ENCODE measurements around the gene KDSR.

KDSR gene

GRCh38 chr18:63367053-63367953 lies at the start of gene KDSR:
Gene KDSR (minus strand): TSS chr18:63367206. CDS start chr18:63367118, 88 bp downstream.
- H3K9ac ChIP-seq (ENCODE audit: low read length): peak within 1 kb of the TSS; percentile 95
- peaks cover 5% of the 10 kb centered on the region for H3K36me3 ChIP-seq (ENCODE audit: control insufficient read depth, insufficient read depth, low read length, severe bottlenecking)
- peak; percentile 99 for DNase-seq (ENCODE audit: low read depth)
- H3K9me3 ChIP-seq (ENCODE audit: control insufficient read depth, low read length): no peaks in the 10 kb centered on the region
- peak within 1 kb of the TSS; percentile 99 for H3K4me3 ChIP-seq (ENCODE audit: low read length)
- no peaks in the 10 kb centered on the region for H3K27me3 ChIP-seq (replicated peaks; ENCODE audit: control insufficient read depth, insufficient read depth, low read length)
- peaks cover 24% of the 10 kb centered on the region for H3K4me1 ChIP-seq (ENCODE audit: control insufficient read depth, insufficient read depth, low read length)

DNA sequence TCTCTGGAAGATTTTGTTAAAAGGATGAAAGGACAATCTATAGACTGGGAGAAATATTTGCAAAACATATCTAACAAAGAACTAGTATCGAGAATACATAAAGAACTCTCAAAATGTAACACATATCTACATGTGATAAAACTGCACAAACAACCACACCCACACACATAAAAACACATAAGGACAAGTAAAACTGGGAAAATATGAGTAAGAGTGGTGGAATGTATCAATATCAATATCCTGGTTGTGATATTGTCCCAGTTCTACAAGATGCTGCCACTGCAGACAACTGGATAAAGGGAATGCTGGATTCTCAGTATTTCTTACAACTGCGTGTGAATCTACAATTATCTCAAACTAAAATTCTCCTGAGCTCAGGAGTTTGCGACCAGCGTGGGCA lies 45.9 kb upstream of the KDSR start:
- no peaks in the 10 kb centered on the region for H3K27me3 ChIP-seq (replicated peaks; ENCODE audit: control insufficient read depth, insufficient read depth, low read length)
- no peak for DNase-seq (ENCODE audit: low read depth)
- no peak overlapping the region for H3K4me3 ChIP-seq (ENCODE audit: low read length)
- no peak overlapping the region for H3K9ac ChIP-seq (ENCODE audit: low read length)
- H3K9me3 ChIP-seq (ENCODE audit: control insufficient read depth, low read length): no peaks in the 10 kb centered on the region
- H3K36me3 ChIP-seq (ENCODE audit: control insufficient read depth, insufficient read depth, low read length, severe bottlenecking): peaks cover 68% of the 10 kb centered on the region
- H3K4me1 ChIP-seq (ENCODE audit: control insufficient read depth, insufficient read depth, low read length): peaks cover 5% of the 10 kb centered on the region

GRCh38 chr18:63410792-63411191 lies 43.8 kb upstream of the KDSR start:
- H3K36me3 ChIP-seq (ENCODE audit: control insufficient read depth, insufficient read depth, low read length, severe bottlenecking): peaks cover 72% of the 10 kb centered on the region
- DNase-seq (ENCODE audit: low read depth): peak; percentile 37
- peaks cover 19% of the 10 kb centered on the region for H3K4me1 ChIP-seq (ENCODE audit: control insufficient read depth, insufficient read depth, low read length)

DNA sequence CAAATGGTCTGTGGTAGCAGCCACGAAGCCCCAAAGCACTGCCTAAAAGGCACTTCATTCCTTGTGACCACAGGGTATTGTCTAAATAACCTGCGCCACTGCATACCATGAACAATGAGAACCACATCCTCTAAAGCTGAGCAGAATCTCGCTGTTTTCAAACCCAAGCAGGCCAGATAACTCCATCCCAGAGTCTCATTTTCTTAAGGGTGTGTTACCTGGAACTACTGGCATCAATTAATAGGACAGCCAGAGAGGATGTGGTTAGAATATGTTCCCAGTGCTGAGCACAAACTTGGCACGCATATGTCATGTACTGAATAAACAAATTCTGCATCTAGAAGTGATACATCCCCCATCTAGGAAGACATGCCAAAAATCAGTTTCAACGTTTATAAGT lies 42.3 kb upstream of the KDSR start:
- DNase-seq (ENCODE audit: low read depth): no peak
- Histone ChIP-seq H3K4me3 (ENCODE audit: low read length) (no peak overlapping the region), H3K36me3 (ENCODE audit: control insufficient read depth, insufficient read depth, low read length, severe bottlenecking) (peaks cover 64% of the 10 kb centered on the region)

More at GRCh38 chr18:63410792-63411191, 43.8 kb upstream of the KDSR start:
- no peaks in the 10 kb centered on the region for H3K9me3 ChIP-seq (ENCODE audit: control insufficient read depth, low read length)
- H3K9ac ChIP-seq (ENCODE audit: low read length): no peak overlapping the region
- no peaks in the 10 kb centered on the region for H3K27me3 ChIP-seq (replicated peaks; ENCODE audit: control insufficient read depth, insufficient read depth, low read length)
- no peak overlapping the region for H3K4me3 ChIP-seq (ENCODE audit: low read length)

DNA sequence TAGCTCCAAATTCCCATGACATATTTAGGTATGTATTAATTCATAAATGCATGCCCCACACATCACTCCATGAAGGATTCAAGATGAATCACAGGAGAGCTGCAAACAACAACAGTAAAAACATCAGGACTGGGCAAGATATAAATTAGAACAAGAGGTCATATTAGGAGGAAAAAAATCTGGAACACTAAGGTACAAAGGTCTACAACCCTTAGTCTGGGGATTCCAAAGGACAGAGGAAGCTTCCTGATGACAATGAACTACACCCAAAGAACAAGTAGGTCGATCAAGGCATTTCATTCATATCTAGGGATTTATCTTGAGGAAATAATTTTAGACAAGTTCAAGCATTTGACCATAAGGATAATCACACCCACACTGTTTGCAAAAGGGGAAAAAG lies 40.7 kb upstream of the KDSR start:
- no peak for DNase-seq (ENCODE audit: low read depth)
- Histone ChIP-seq H3K36me3 (ENCODE audit: control insufficient read depth, insufficient read depth, low read length, severe bottlenecking) (peaks cover 75% of the 10 kb centered on the region), H3K9ac (ENCODE audit: low read length) (no peak overlapping the region), H3K4me1 (ENCODE audit: control insufficient read depth, insufficient read depth, low read length) (peaks cover 19% of the 10 kb centered on the region), H3K27me3 (replicated peaks; ENCODE audit: control insufficient read depth, insufficient read depth, low read length) (no peaks in the 10 kb centered on the region), H3K9me3 (ENCODE audit: control insufficient read depth, low read length) (no peaks in the 10 kb centered on the region), H3K4me3 (ENCODE audit: low read length) (no peak overlapping the region)

More for the DNA sequence above, 42.3 kb upstream of the KDSR start:
- no peaks in the 10 kb centered on the region for H3K9me3 ChIP-seq (ENCODE audit: control insufficient read depth, low read length)
- H3K27me3 ChIP-seq (replicated peaks; ENCODE audit: control insufficient read depth, insufficient read depth, low read length): no peaks in the 10 kb centered on the region
- no peak overlapping the region for H3K9ac ChIP-seq (ENCODE audit: low read length)
- peaks cover 19% of the 10 kb centered on the region for H3K4me1 ChIP-seq (ENCODE audit: control insufficient read depth, insufficient read depth, low read length)

- no peak overlapping the region for H3K9ac ChIP-seq (ENCODE audit: low read length)
- H3K36me3 ChIP-seq (ENCODE audit: control insufficient read depth, insufficient read depth, low read length, severe bottlenecking): peaks cover 84% of the 10 kb centered on the region
- H3K27me3 ChIP-seq (replicated peaks; ENCODE audit: control insufficient read depth, insufficient read depth, low read length): no peaks in the 10 kb centered on the region
- H3K4me1 ChIP-seq (ENCODE audit: control insufficient read depth, insufficient read depth, low read length): peaks cover 17% of the 10 kb centered on the region
- no peaks in the 10 kb centered on the region for H3K9me3 ChIP-seq (ENCODE audit: control insufficient read depth, low read length)
- no peak for DNase-seq (ENCODE audit: low read depth)
- H3K4me3 ChIP-seq (ENCODE audit: low read length): no peak overlapping the region
These were observed 39.0 kb upstream of the KDSR start for GRCh38 chr18:63405986-63406385.

GRCh38 chr18:63402246-63403162 lies 35.5 kb upstream of the KDSR start:
- Histone ChIP-seq H3K4me1 (ENCODE audit: control insufficient read depth, insufficient read depth, low read length) (peaks cover 10% of the 10 kb centered on the region), H3K27me3 (replicated peaks; ENCODE audit: control insufficient read depth, insufficient read depth, low read length) (no peaks in the 10 kb centered on the region), H3K4me3 (ENCODE audit: low read length) (no peak overlapping the region), H3K9me3 (ENCODE audit: control insufficient read depth, low read length) (no peaks in the 10 kb centered on the region), H3K36me3 (ENCODE audit: control insufficient read depth, insufficient read depth, low read length, severe bottlenecking) (peaks cover 84% of the 10 kb centered on the region), H3K9ac (ENCODE audit: low read length) (no peak overlapping the region)
- no peak for DNase-seq (ENCODE audit: low read depth)

GRCh38 chr18:63399300-63399699 lies 32.3 kb upstream of the KDSR start:
- H3K27me3 ChIP-seq (replicated peaks; ENCODE audit: control insufficient read depth, insufficient read depth, low read length): no peaks in the 10 kb centered on the region
- DNase-seq (ENCODE audit: low read depth): no peak
- peaks cover 3% of the 10 kb centered on the region for H3K4me1 ChIP-seq (ENCODE audit: control insufficient read depth, insufficient read depth, low read length)
- H3K36me3 ChIP-seq (ENCODE audit: control insufficient read depth, insufficient read depth, low read length, severe bottlenecking): peaks cover 99% of the 10 kb centered on the region
- H3K9ac ChIP-seq (ENCODE audit: low read length): no peak overlapping the region
- no peak overlapping the region for H3K4me3 ChIP-seq (ENCODE audit: low read length)
- no peaks in the 10 kb centered on the region for H3K9me3 ChIP-seq (ENCODE audit: control insufficient read depth, low read length)

DNA sequence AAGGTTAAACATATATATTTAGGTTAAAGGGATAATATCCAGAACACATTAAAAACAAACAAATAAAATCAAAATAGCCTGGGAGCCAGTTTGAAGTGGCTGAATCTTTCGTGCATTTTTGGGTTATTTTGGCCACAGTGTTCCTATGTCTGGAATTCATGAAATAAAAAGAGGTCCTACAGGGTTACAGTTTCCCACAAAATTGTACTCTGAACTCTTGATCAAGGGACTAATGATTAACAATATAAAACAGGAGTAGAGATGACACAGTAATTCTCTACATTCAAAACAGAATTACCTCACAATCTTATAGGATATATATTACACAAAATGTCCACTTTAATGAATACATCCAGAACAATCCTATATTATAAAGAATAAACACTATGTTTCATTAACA lies 30.3 kb upstream of the KDSR start:
- peaks cover 95% of the 10 kb centered on the region for H3K36me3 ChIP-seq (ENCODE audit: control insufficient read depth, insufficient read depth, low read length, severe bottlenecking)

GRCh38 chr18:63395503-63395902 lies 28.5 kb upstream of the KDSR start:
- Histone ChIP-seq H3K27me3 (replicated peaks; ENCODE audit: control insufficient read depth, insufficient read depth, low read length) (no peaks in the 10 kb centered on the region), H3K9ac (ENCODE audit: low read length) (no peak overlapping the region), H3K4me1 (ENCODE audit: control insufficient read depth, insufficient read depth, low read length) (peaks cover 3% of the 10 kb centered on the region), H3K36me3 (ENCODE audit: control insufficient read depth, insufficient read depth, low read length, severe bottlenecking) (peaks cover 94% of the 10 kb centered on the region), H3K9me3 (ENCODE audit: control insufficient read depth, low read length) (no peaks in the 10 kb centered on the region), H3K4me3 (ENCODE audit: low read length) (no peak overlapping the region)
- DNase-seq (ENCODE audit: low read depth): no peak

More for the DNA sequence above, 30.3 kb upstream of the KDSR start:
- Histone ChIP-seq H3K4me3 (ENCODE audit: low read length) (no peak overlapping the region), H3K9me3 (ENCODE audit: control insufficient read depth, low read length) (no peaks in the 10 kb centered on the region), H3K9ac (ENCODE audit: low read length) (no peak overlapping the region), H3K4me1 (ENCODE audit: control insufficient read depth, insufficient read depth, low read length) (peaks cover 3% of the 10 kb centered on the region), H3K27me3 (replicated peaks; ENCODE audit: control insufficient read depth, insufficient read depth, low read length) (no peaks in the 10 kb centered on the region)
- DNase-seq (ENCODE audit: low read depth): no peak

- no peak overlapping the region for H3K4me3 ChIP-seq (ENCODE audit: low read length)
- H3K36me3 ChIP-seq (ENCODE audit: control insufficient read depth, insufficient read depth, low read length, severe bottlenecking): peaks cover 94% of the 10 kb centered on the region
- no peak for DNase-seq (ENCODE audit: low read depth)
- peaks cover 3% of the 10 kb centered on the region for H3K4me1 ChIP-seq (ENCODE audit: control insufficient read depth, insufficient read depth, low read length)
- H3K27me3 ChIP-seq (replicated peaks; ENCODE audit: control insufficient read depth, insufficient read depth, low read length): no peaks in the 10 kb centered on the region
- no peak overlapping the region for H3K9ac ChIP-seq (ENCODE audit: low read length)
- no peaks in the 10 kb centered on the region for H3K9me3 ChIP-seq (ENCODE audit: control insufficient read depth, low read length)
These were observed 27.9 kb upstream of the KDSR start for GRCh38 chr18:63394954-63395353.
